OCI-LY3 (cell line): ENCODE results near the gene IQGAP2.

ENCODE experiments used
- CTCF ChIP-seq: fragments of 200-600, 300-600 bp; sonication (generic); IDR thresholded peaks from 2 replicates; pipeline ENCODE4 v1.5.1; 2014; ENCODE audit warnings: antibody characterized with exemption, low read length, low read depth
- EZH2phosphoT487 ChIP-seq: fragments of 200-600 bp; shearing (Covaris generic); IDR thresholded peaks from 2 replicates; pipeline ENCODE4 v1.6.1; 2018; ENCODE audit warnings: antibody characterized with exemption, mixed run types, low read depth

GRCh38 chr5:76571559-76571958 lies 168.5 kb downstream of the IQGAP2 start:
- no peak for TF ChIP-seq CTCF
- TF ChIP-seq EZH2phosphoT487: no peak
